ENCODE measurements around the gene KCNAB1.

KCNAB1 gene

DNA sequence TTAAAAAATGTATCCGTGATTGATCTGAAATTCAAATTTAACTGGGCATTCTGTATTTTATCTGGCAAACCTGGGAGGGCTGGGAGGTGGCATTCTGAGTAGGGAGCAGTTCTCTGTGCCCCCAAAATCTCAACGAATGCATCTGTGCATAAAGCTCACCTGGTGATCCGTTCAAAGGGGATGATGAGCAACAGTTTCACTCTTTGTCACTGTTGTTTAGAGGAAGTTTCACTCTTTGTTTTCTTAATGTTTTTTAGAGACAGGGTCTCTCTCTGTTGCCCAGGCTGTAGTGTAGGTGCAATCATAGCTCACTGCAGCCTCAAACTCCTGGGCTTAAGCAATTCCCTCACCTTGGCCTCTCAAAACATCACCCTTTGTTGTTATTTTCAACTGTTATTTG is 247.8 kb downstream of the KCNAB1 start:
- DNase-seq: no peak
- H3K9me3 ChIP-seq (ENCODE audit: control insufficient read depth, low read length): no peaks in the 10 kb centered on the region
- H3K4me1 ChIP-seq (ENCODE audit: control insufficient read depth, insufficient read depth, low read length, poor library complexity, severe bottlenecking): no peaks in the 10 kb centered on the region
- H3K27ac ChIP-seq (ENCODE audit: insufficient read depth, low read length, poor library complexity, severe bottlenecking): no peak overlapping the region
- no peak overlapping the region for H3K4me3 ChIP-seq (ENCODE audit: insufficient read depth, low read depth, low read length, poor library complexity, severe bottlenecking)
- H3K27me3 ChIP-seq (replicated peaks; ENCODE audit: control insufficient read depth, insufficient read depth, low read length, poor library complexity, severe bottlenecking): no peaks in the 10 kb centered on the region
- H3K36me3 ChIP-seq (ENCODE audit: control insufficient read depth, insufficient read depth, low read length): no peaks in the 10 kb centered on the region

DNA sequence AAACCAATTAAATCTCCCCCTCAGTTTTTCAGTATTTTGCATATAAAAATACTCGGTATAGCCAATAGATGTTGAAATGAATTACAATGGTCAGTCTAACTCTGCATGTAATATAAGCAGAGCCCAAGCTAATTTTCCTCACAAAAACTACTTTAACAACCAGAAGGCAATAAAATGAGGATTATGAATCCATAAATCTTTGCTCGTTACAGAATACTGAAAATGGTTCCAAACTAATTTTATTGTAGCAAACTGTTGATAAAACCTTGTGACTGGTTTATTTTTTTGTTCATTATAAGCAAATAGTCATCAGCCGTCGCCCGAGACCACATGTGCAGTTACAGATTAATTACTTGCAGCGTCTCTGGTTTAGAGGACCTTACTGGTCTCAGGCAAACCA is 251.3 kb downstream of the KCNAB1 start:
- DNase-seq: no peak
- Histone ChIP-seq H3K4me1 (ENCODE audit: control insufficient read depth, insufficient read depth, low read length, poor library complexity, severe bottlenecking) (no peaks in the 10 kb centered on the region), H3K36me3 (ENCODE audit: control insufficient read depth, insufficient read depth, low read length) (no peaks in the 10 kb centered on the region), H3K27me3 (replicated peaks; ENCODE audit: control insufficient read depth, insufficient read depth, low read length, poor library complexity, severe bottlenecking) (no peaks in the 10 kb centered on the region), H3K9me3 (ENCODE audit: control insufficient read depth, low read length) (no peaks in the 10 kb centered on the region), H3K4me3 (ENCODE audit: insufficient read depth, low read depth, low read length, poor library complexity, severe bottlenecking) (no peak overlapping the region), H3K27ac (ENCODE audit: insufficient read depth, low read length, poor library complexity, severe bottlenecking) (no peak overlapping the region)

DNA sequence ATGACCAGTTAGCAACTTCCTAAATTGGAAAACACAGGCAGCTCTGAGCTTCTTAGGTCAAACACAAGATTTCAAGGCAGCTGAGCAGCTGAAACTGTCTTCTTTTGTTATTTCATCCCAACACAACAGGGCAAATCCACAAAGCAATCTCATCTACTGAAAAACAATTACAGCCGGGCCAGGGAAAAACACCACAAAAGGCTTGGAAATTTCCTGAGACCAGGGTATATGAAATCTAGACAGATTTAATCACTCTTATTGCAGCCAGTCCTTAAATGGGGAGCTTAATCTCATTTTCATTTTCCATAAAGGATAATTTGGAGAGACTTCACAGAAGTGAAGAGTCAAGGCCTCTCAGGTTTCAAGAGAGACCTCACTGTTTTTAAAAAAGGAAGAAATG is 252.7 kb downstream of the KCNAB1 start:
- Histone ChIP-seq H3K27me3 (replicated peaks; ENCODE audit: control insufficient read depth, insufficient read depth, low read length, poor library complexity, severe bottlenecking) (no peaks in the 10 kb centered on the region), H3K4me3 (ENCODE audit: insufficient read depth, low read depth, low read length, poor library complexity, severe bottlenecking) (no peak overlapping the region), H3K9me3 (ENCODE audit: control insufficient read depth, low read length) (no peaks in the 10 kb centered on the region), H3K36me3 (ENCODE audit: control insufficient read depth, insufficient read depth, low read length) (no peaks in the 10 kb centered on the region), H3K27ac (ENCODE audit: insufficient read depth, low read length, poor library complexity, severe bottlenecking) (no peak overlapping the region), H3K4me1 (ENCODE audit: control insufficient read depth, insufficient read depth, low read length, poor library complexity, severe bottlenecking) (no peaks in the 10 kb centered on the region)
- DNase-seq: no peak

DNA sequence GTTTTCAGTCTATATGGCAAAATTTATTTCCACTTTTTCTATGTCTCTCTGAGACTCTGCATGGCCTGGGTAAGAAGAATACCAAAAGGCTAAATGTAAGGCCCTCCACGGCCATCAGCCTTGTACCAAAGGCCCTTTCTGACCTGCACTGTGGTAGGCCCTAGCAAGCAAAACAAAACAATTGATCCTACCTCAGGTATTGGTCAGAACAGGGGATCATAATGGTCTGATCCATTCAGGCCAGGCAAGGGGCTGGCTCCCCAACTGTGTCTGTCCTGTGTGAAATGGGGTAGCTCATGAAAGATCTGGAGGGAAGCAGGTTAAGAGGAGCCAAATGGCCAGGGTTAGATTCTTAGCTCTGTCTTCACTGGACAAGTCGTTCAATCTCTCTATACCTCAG is 253.3 kb downstream of the KCNAB1 start:
- no peak overlapping the region for H3K4me3 ChIP-seq (ENCODE audit: insufficient read depth, low read depth, low read length, poor library complexity, severe bottlenecking)
- no peaks in the 10 kb centered on the region for H3K27me3 ChIP-seq (replicated peaks; ENCODE audit: control insufficient read depth, insufficient read depth, low read length, poor library complexity, severe bottlenecking)
- H3K36me3 ChIP-seq (ENCODE audit: control insufficient read depth, insufficient read depth, low read length): no peaks in the 10 kb centered on the region
- no peaks in the 10 kb centered on the region for H3K4me1 ChIP-seq (ENCODE audit: control insufficient read depth, insufficient read depth, low read length, poor library complexity, severe bottlenecking)
- no peak overlapping the region for H3K27ac ChIP-seq (ENCODE audit: insufficient read depth, low read length, poor library complexity, severe bottlenecking)
- no peak for DNase-seq
- no peaks in the 10 kb centered on the region for H3K9me3 ChIP-seq (ENCODE audit: control insufficient read depth, low read length)

DNA sequence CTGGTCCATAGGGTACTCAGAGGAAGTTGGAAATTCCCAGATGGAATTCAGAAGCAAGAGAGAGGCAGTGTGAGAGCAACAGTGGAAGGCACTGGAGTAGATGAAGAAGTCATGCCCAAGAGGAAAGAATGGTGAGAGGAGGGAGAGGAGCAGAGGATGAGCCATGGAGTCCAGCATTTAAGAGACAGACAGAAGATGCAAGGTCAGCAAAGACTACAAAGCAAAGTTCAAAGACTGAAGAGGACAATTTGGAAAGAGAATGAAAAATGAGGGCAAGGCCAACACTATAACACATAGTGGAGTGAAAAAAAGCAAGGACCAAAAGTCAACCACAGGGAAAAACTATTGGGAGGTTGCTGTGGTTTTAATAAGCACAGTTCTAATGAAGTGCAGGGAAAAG is 255.8 kb downstream of the KCNAB1 start:
- H3K9me3 ChIP-seq (ENCODE audit: control insufficient read depth, low read length): no peaks in the 10 kb centered on the region
- DNase-seq: no peak
- no peaks in the 10 kb centered on the region for H3K27me3 ChIP-seq (replicated peaks; ENCODE audit: control insufficient read depth, insufficient read depth, low read length, poor library complexity, severe bottlenecking)
- no peak overlapping the region for H3K27ac ChIP-seq (ENCODE audit: insufficient read depth, low read length, poor library complexity, severe bottlenecking)
- no peaks in the 10 kb centered on the region for H3K4me1 ChIP-seq (ENCODE audit: control insufficient read depth, insufficient read depth, low read length, poor library complexity, severe bottlenecking)
- no peak overlapping the region for H3K4me3 ChIP-seq (ENCODE audit: insufficient read depth, low read depth, low read length, poor library complexity, severe bottlenecking)
- H3K36me3 ChIP-seq (ENCODE audit: control insufficient read depth, insufficient read depth, low read length): no peaks in the 10 kb centered on the region

DNA sequence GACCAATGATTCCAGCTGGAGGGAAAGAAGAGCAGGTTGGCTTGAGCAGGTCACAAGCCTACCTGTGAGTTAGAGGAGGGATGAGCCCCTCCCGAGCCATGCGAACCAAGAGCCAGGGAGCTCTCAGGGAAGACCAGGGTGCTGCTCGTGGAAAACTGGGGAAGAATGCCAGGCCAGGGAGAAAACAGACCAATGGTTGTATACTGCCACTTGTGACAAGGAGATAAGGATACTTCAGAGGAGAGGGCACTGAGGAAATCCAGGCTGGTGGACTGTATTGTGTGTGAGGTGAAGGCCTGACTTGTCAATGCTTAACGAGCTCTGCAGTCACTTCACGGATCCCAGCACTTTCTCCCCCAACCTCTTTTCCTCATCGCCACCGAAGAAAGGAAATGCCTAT is 256.9 kb downstream of the KCNAB1 start:
- H3K4me3 ChIP-seq (ENCODE audit: insufficient read depth, low read depth, low read length, poor library complexity, severe bottlenecking): no peak overlapping the region
- H3K27ac ChIP-seq (ENCODE audit: insufficient read depth, low read length, poor library complexity, severe bottlenecking): no peak overlapping the region
- H3K36me3 ChIP-seq (ENCODE audit: control insufficient read depth, insufficient read depth, low read length): no peaks in the 10 kb centered on the region
- DNase-seq: no peak
- H3K4me1 ChIP-seq (ENCODE audit: control insufficient read depth, insufficient read depth, low read length, poor library complexity, severe bottlenecking): no peaks in the 10 kb centered on the region
- H3K27me3 ChIP-seq (replicated peaks; ENCODE audit: control insufficient read depth, insufficient read depth, low read length, poor library complexity, severe bottlenecking): no peaks in the 10 kb centered on the region
- H3K9me3 ChIP-seq (ENCODE audit: control insufficient read depth, low read length): no peaks in the 10 kb centered on the region

DNA sequence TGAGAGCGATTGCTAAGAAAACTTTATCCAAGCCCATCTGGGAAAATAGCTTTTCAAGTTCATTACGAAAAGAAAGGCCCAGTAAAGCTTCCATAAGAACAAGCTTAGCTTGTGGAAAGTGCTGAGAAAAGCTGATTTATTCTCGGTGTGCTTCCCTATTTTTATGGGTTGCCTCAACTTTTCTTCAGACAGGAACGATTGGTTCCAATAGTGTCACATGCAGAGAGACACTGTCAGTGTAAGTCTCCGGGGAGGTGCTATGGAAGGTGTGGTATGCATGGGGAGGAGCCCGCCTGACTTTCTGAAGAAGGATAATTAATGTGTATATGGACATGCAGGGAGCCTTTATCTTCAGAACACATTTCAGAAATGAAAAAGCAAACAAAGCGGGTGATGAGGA is 257.3 kb downstream of the KCNAB1 start:
- H3K27ac ChIP-seq (ENCODE audit: insufficient read depth, low read length, poor library complexity, severe bottlenecking): no peak overlapping the region
- H3K27me3 ChIP-seq (replicated peaks; ENCODE audit: control insufficient read depth, insufficient read depth, low read length, poor library complexity, severe bottlenecking): no peaks in the 10 kb centered on the region
- H3K4me1 ChIP-seq (ENCODE audit: control insufficient read depth, insufficient read depth, low read length, poor library complexity, severe bottlenecking): no peaks in the 10 kb centered on the region
- no peaks in the 10 kb centered on the region for H3K9me3 ChIP-seq (ENCODE audit: control insufficient read depth, low read length)
- DNase-seq: no peak
- H3K36me3 ChIP-seq (ENCODE audit: control insufficient read depth, insufficient read depth, low read length): no peaks in the 10 kb centered on the region
- H3K4me3 ChIP-seq (ENCODE audit: insufficient read depth, low read depth, low read length, poor library complexity, severe bottlenecking): no peak overlapping the region

DNA sequence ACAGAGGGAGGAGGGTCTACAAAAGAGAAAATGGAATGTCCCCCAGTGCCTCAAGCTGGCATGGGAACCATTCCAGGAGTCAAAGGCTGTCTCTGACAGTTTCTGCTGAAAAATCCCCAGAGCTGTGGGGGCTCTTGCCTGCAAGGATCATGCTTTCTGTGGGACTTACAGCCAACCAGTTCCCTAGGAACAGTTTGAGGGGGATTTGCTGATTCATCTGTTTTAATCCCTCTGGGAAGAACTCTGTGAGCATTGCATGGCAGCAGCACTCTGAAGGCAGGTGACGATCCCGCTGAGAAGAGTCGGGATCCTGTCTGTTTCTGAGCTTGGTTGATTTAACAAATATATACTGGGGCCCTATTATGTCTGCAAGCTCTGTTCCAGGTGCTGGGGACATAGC is 258.5 kb downstream of the KCNAB1 start:
- no peak for DNase-seq
- H3K27ac ChIP-seq (ENCODE audit: insufficient read depth, low read length, poor library complexity, severe bottlenecking): no peak overlapping the region
- H3K4me1 ChIP-seq (ENCODE audit: control insufficient read depth, insufficient read depth, low read length, poor library complexity, severe bottlenecking): no peaks in the 10 kb centered on the region
- H3K27me3 ChIP-seq (replicated peaks; ENCODE audit: control insufficient read depth, insufficient read depth, low read length, poor library complexity, severe bottlenecking): no peaks in the 10 kb centered on the region
- H3K36me3 ChIP-seq (ENCODE audit: control insufficient read depth, insufficient read depth, low read length): no peaks in the 10 kb centered on the region
- no peak overlapping the region for H3K4me3 ChIP-seq (ENCODE audit: insufficient read depth, low read depth, low read length, poor library complexity, severe bottlenecking)
- no peaks in the 10 kb centered on the region for H3K9me3 ChIP-seq (ENCODE audit: control insufficient read depth, low read length)

DNA sequence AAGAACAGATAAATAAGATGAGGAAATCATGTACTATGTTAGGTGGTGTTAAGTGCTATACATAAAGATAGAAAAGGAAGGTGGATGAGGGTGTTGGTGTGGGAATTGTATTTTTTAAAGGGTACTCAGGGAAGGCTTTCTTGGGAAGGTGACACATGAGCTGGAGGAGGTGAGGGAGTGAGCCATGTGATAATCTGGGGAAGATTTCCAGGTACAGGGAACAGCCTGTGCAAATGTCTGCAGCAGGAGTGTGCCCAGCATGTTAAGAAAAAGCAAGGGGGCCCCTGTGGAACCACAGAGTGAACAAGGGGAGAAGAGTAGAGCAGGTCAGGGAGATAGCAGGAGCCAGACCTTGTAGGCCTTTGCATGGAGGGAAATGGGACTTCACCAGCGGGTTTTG is 258.9 kb downstream of the KCNAB1 start:
- H3K27me3 ChIP-seq (replicated peaks; ENCODE audit: control insufficient read depth, insufficient read depth, low read length, poor library complexity, severe bottlenecking): no peaks in the 10 kb centered on the region
- DNase-seq: no peak

DNA sequence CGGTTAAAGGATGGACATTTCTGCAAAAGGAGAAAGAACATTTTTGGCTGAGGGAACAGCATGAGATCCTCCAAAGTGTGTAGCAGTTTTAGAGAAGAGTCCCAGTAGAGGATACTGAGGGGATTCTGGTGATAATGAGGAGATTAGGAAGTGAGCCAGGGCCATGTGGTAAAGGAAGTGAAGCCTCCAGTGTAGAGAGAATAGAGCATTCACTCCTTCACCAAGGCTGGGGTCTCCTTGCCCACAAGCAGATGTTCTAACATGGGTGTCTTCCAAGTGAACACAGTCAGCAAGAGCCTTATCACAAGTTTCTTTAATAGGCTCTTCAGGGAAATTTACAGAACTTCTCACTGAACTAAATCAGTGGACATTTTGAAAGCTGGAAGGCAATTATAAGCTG is 260.9 kb downstream of the KCNAB1 start:
- Histone ChIP-seq H3K27me3 (replicated peaks; ENCODE audit: control insufficient read depth, insufficient read depth, low read length, poor library complexity, severe bottlenecking) (no peaks in the 10 kb centered on the region), H3K27ac (ENCODE audit: insufficient read depth, low read length, poor library complexity, severe bottlenecking) (no peak overlapping the region), H3K4me1 (ENCODE audit: control insufficient read depth, insufficient read depth, low read length, poor library complexity, severe bottlenecking) (no peaks in the 10 kb centered on the region), H3K36me3 (ENCODE audit: control insufficient read depth, insufficient read depth, low read length) (no peaks in the 10 kb centered on the region), H3K4me3 (ENCODE audit: insufficient read depth, low read depth, low read length, poor library complexity, severe bottlenecking) (no peak overlapping the region), H3K9me3 (ENCODE audit: control insufficient read depth, low read length) (no peaks in the 10 kb centered on the region)
- DNase-seq: no peak

More for the DNA sequence above, 258.9 kb downstream of the KCNAB1 start:
- H3K4me1 ChIP-seq (ENCODE audit: control insufficient read depth, insufficient read depth, low read length, poor library complexity, severe bottlenecking): no peaks in the 10 kb centered on the region
- H3K9me3 ChIP-seq (ENCODE audit: control insufficient read depth, low read length): no peaks in the 10 kb centered on the region
- H3K4me3 ChIP-seq (ENCODE audit: insufficient read depth, low read depth, low read length, poor library complexity, severe bottlenecking): no peak overlapping the region
- H3K27ac ChIP-seq (ENCODE audit: insufficient read depth, low read length, poor library complexity, severe bottlenecking): no peak overlapping the region
- H3K36me3 ChIP-seq (ENCODE audit: control insufficient read depth, insufficient read depth, low read length): no peaks in the 10 kb centered on the region
